A673 (cell line): ENCODE data around the gene DLG5.

Experiments used
- CTCF ChIP-seq: fragments of 300-800, 200-600 bp; sonication (generic); conservative IDR thresholded peaks from 2 replicates; pipeline ENCODE4 v1.5.1; 2017; ENCODE audit warnings: low read depth, mild to moderate bottlenecking, antibody characterized with exemption, low read length, moderate library complexity, mixed read lengths
- EZH2 ChIP-seq: fragments of 200-600 bp; sonication (generic); IDR thresholded peaks from 2 replicates; pipeline ENCODE4 v1.6.1; 2017; ENCODE audit warnings: borderline replicate concordance, low read depth, mild to moderate bottlenecking, mixed read lengths, antibody characterized with exemption, low read length; ENCODE audit not compliant: poor library complexity, severe bottlenecking

- TF ChIP-seq CTCF (no peak), EZH2 (no peak)
These were observed 108.2 kb downstream of the DLG5 start for GRCh38 chr10:77818378-77818777.
